HG03064 (cell line): ENCODE measurements around the gene FGF7.
"Not testable (repeated sequence)": the region's sequence is repeated elsewhere in the genome, so short reads cannot be mapped to it uniquely, and the experiment has no call there.

Source experiments
- ATAC-seq: cut with Tn5 transposase; IDR thresholded peaks from one replicate; pipeline ENCODE4 v1.9.1; 2021; ENCODE audit warnings: low read depth; ENCODE audit not compliant: unreplicated experiment

The FGF7 gene

DNA sequence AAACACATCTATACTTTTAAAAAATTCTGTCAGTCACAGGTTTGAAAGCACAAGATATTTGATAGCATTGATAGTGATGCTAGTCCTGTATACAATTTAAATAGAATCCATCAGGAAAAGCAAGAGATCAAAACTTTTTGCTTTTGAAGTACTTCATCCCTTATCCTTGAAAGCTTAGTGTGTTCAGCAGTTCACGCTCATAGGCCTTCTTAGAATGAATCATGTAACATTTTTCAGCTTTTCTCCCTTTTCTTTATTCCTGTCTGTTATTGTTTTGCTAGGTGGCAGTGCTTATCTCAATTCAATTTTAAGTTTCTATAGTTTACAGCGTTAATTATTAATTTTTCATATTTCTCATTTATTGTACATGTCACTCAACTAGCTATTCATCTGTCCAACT lies 69.1 kb downstream of the FGF7 start:
- ATAC-seq, result no peak

DNA sequence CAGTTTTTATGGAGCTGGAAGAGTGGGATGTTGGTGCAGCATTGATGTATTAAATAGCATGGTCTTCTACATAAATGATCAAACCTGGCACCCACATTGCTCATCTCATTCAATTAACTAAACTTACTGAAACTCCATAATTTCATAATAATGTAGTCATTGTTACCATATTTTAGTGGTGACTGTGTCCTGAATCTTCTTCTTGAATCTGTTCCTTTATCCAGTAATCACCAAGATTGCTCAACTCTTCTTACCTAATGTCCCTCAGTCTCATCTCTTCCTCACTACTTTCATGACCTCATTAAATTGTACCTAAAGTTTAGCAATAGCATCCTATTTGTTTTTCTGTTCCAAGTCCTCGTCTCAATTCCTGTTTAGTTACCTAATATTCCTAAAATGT lies 69.8 kb downstream of the FGF7 start:
- no peak for ATAC-seq

- no peak for ATAC-seq
These were observed 71.8 kb downstream of the FGF7 start for GRCh38 chr15:49494842-49495241.

- ATAC-seq, result no peak
These were observed 73.1 kb downstream of the FGF7 start for GRCh38 chr15:49495993-49496753.

GRCh38 chr15:49501586-49501985 lies 78.5 kb downstream of the FGF7 start:
- no peak for ATAC-seq

GRCh38 chr15:49506341-49506740 lies 83.3 kb downstream of the FGF7 start:
- ATAC-seq, result no peak

DNA sequence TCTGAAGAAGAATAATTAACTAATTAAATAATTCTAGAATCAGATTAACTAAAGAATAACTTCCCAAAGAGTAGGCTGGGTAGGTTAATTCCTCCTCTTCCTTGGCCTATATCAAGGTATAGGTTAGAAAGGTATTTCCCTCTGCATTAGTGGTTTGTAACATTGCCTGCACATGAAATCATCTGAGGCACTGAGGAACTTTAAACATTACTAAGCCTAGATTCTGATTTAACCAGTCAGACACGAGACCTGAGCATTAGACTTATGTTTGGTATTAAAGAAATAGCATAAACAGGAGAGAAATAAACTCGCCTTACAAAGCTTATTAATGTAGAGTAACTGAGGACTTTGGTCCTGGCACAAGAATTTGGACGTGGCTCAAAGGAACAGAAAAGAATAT lies 84.2 kb downstream of the FGF7 start:
- ATAC-seq, result no peak

GRCh38 chr15:49512739-49513138 lies 89.7 kb downstream of the FGF7 start:
- not testable (repeated sequence) for ATAC-seq

DNA sequence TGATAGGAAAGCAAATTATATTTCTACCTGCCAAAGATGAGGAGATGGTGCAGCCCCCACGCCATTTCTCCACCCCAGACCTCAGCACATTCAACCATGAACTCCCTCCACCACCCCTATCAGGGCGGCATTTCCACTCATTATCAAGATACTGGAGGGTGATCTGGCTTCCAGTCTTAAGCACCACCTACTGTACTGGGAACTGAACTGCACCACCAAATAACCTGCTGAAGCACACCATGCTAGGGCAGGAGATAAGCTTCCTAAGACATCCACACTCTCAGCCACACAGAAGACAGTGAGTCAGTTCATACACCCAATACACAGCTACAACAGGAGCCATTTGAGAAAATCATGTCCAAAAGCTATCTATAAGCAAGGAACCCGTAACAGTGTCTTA lies 98.8 kb downstream of the FGF7 start:
- no peak for ATAC-seq

GRCh38 chr15:49528289-49528688 lies 105.2 kb downstream of the FGF7 start:
- ATAC-seq, result no peak

DNA sequence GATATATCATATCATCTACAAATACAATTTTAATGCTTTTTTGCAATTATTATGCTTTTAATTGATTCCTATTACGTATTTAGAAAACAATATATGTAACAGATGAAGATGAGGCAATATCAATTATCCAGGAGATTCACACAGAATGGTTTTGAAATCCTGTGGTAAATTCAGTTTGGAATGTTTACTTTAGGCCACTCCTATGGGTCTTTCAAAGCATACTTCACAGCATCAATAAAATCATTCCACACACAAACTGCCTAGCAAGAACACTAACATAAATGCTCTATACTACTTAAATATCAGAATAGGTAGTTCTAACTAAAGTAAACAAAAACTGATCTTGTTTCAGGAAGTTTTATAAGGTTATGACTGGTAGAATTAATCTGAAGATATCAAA lies 107.0 kb downstream of the FGF7 start:
- no peak for ATAC-seq
